Epidermal melanocyte (primary cell): Measurements from ENCODE around the gene HTR4.
A peak's percentile ranks its signal among the peaks of the same experiment; 100 is the strongest.
"Not testable (repeated sequence)": the region's sequence is repeated elsewhere in the genome, so short reads cannot be mapped to it uniquely, and the experiment has no call there.

Source experiments
- DNase-seq: peaks from one replicate; pipeline ENCODE4 v3.0.0; 2011; ENCODE audit warnings: low spot score; ENCODE audit not compliant: insufficient read length

The HTR4 gene

DNA sequence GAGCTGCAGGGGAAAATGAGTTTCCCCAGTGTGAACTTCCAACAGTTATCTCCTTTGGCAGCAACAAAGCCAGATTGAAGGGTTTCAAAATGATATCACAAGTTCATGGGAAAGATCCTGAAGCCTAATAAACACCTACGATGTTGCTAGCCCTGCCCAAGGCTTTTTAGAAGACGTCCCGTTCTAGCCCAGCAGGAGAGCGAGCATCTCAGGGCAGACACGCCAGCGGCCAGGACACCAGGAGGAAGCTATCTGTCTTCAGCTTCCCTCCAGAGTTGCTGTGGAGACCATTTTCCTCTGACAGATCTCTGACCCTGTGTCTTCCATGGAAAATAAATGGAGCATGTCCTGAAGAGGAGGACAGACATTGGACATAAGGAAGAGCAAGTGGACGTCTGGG lies 172.1 kb downstream of the HTR4 start:
- no peak for DNase-seq

DNA sequence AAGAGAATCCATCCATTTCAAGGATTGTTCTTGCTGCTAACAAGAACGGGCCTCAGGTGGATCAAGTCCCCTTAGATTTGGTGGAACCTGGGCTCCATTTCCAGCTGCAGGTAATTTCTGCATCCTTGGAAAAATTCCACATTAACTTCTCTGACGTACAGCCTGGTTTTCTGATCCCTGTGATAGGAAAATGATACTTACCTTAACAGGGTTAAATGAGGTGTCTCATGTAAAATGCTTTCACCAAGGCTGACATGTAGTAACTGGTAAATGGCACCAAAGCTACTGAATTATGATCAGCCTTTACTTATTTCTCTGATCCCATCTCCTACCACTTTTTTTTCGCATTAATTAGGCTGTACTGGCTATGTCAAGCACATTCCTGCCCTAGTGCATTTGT lies 176.9 kb downstream of the HTR4 start:
- DNase-seq, result no peak

DNA sequence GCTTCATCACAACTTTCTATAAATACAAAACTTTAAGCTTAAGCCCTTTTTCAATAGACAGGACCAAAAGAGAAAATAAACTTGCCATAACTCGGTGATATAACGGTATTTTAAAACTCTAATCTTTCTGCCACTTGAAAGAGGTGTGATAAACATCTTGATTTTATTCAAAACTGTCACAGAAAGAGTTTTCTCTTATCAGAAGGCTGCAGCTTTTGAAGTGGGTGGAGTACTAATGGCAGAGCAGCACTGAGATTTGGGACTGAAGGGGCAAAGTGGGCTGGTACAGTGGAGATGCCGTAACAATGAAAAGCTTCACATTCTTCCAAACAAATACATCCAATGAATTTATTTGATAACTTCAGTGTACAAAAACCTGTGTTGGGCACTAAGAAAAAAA lies 178.0 kb downstream of the HTR4 start:
- DNase-seq, result no peak

DNA sequence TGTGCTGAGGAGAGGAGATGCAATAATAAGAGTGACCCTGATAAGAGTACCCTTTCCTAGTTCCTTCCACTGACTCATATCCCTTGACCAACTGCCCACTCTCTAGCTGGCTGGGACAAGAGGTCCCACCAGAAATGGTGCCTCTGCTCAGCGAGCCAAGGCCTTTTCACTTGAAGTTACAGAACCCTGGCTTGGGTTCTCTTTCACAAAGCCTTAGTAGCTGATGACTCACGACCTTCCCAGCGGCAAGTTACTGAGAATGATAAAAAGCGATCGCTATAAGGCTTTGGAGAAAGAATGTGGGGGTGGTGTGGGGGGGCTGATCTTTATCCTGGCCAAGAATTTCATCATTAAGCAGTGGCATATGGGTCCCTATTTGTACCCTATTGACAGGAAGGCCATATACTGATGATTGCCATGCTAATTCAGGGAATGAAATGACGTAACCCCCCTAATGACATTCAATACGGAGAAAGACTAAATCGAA lies 180.3 kb downstream of the HTR4 start:
- DNase-seq, result no peak

DNA sequence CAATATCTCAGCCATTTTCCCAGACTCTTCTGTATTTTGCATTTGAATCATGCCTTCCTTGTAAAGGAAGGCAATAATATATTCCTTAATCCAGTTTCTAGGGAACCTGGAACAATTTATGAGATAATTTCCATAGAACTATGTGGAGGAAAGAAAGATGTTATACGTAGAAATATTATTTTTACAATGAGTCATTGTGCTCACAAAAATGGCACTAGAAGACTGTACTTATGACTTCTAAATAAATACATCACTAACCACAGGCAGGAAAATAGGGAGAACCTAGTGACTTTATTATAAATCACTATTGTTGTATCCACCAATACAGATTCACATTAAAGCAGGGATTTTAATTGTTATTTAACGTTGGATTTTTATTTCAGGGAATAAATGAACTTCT lies 182.9 kb downstream of the HTR4 start:
- DNase-seq, result no peak

DNA sequence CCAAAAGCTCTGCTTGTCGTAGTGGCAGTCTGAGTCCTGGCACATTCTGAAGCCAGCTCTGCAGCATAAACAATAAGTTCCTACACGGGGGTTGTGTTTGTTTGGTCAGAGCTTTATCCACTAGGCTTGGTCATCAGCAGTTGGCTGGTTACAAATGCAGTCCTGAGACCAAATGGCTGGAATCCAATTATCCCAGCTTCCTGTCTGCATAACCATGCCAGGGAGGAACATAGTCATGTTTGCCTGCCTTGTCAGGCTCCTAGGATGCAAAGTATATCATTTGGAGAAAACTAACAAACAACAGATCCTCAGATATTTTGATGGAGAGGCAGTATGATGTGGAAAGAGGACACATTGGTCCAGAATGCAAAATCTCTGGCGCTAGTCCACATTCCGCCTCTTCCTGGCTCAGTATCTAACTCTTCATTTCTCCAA lies 184.8 kb downstream of the HTR4 start:
- DNase-seq, result no peak

DNA sequence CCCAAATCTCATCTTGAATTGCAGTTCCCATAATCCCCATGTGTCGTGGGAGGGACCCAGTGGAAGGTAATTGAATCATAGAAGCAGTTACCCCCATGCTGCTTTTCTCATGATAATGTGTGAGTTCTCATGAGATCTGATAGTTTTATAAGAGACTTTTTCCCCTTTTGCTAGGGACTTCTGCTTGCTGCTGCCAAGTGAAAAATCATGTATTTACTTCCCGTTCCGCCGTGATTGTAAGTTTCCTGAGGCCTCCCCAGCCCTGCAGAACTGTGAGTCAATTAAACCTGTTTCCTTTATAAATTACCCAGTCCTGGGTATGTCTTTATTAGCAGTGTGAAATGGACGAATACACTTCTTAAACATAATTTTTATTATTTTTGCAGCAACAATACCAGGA lies 185.6 kb downstream of the HTR4 start:
- DNase-seq, result not testable (repeated sequence)

DNA sequence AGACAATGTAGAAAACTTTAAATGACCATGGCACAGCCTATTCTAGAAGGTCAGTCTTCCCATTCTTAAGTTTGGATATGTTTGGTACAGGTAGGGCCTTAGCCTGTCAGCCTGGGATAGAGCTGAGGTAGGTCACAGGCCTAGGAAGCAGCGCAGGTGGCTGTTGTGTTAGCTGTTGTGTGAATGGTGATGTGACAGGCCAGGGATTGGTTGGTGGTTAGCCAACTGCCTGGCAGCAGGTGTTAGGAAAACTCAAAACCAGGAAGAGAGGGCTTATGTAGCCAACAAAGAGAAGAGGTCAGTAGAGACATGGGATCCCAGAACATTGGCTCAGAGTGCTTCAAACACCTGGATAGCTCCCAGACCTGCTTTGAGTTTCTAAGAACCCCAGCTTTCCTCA lies 186.4 kb downstream of the HTR4 start:
- no peak for DNase-seq

DNA sequence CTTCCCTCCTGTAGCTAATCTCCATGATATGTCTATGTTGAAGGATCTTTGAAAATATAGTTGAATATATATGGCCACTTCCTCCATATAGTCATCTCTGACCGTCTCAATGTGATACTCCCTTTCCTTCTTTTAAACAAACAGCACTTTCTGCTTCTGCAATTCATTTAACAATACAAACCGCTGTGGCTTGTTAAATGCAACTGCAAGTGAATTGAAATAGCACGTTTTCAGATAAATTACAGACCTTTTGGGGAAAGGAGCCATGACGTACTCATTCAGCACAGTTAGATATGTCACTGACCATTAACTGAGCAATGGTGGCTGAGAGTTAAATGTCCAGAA lies 188.1 kb downstream of the HTR4 start:
- no peak for DNase-seq

DNA sequence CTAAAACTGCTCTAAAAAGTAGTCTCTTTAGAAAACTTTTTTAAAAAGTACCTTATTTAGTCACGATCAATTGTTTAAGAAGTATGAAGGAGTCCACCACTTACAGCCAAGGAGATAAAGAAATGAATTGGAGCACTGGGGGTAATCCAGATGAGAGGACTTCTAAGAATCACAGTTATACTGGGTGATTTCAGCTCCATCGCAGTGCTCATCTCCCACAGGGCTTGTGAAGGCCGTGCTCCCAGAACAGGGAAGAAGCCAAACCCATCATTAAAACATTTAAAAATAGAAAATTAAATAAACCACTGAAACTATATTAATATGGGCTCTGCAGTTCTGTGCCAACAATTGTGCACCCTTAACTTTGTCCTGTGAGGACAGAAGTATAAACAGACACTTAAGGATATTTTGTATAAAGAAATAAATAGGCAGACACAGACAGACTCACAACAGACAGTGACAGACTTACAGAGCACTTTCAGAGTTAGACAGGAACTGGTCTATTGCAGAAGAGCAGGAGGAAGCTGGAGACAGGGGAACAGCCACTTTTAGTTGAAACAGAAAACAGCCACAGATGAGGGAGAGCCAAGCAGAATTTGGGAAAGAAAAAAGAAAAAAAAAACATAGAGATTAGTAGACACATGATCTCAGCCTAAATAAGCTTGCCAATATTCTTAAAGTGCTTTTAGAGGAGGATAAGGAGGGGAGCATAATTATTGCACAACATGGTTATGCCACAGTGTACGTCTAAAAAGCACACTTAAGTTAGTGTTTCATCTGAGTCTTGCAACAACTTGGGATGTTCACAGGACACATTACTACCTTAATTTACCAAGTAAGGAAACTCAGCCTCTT lies 188.7 kb downstream of the HTR4 start:
- DNase-seq, result no peak

DNA sequence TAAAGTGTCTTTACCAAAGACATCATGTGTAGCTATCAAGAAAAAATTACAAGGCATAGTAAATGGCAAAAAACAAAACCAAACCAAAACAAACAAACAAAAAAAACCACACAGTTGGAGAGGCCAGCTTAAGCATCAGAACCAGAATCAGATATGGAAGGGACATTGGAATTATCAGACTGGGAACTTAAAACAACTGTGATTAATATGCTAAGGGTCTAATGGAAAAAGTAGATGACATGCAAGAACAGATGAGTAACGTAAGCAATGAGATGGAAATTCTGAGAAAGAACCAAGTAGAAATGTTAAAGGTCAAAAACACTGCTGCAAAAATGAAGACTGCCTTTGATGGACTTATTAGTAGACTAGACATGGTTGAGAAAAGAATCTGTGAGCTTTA lies 194.7 kb downstream of the HTR4 start:
- no peak for DNase-seq

DNA sequence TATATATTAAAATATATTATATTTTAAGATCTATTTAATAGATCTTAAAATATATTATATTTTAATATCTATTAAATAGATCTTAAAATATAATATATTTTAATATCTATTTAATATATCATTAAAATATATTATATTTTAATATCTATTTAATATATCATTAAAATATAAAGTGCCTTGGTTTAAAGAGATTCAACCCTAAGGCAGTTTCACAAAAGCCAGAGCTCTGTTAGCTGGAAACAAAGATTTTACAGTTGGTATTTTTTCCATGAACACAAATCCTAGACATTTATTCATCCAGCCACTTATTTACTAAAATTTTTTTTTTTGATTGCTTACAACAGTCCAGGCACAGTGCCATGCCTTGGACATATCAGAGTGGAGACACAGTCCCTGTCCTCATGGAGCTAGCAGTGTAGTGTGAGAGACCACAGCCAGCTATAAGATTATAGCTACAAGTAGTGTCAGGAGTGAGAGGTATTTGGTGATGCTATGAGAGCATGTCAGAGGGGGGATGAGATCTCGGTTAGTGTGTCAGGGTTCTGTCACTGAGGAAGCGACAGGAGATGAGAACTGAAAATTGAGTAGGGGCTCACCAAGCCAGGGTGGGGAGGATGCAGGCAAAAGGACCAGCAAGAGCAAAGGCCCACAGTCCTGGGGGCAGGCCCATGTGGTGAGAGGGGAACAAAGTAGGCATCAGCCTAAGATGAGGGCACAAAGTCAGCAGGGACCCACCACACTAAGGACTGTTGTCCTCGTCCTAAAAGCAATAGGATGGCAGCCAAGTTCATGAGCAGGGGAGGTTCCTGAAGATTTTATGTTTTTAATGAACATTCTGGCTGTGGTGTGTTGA lies 196.1 kb downstream of the HTR4 start:
- DNase-seq, result no peak

DNA sequence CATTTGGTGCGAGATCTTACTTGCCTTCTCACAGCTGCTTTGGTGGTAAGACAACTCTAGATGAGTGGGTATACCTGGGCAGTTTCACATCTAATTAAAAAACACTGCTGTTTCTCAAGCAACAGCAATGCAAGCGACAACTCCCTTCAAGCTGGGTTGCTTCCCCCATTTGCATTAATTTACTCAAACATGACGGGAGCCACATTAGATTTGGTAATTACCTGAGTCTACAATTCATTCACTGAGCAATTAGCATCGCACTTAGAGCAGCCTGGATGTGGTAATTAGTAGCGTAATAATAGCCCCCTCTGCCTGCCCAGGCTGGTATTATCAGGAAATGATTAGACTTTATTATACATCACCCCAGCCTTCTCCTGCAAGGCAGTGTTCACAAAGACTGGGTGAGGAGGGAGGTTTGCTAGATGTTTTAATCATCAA lies 197.1 kb downstream of the HTR4 start:
- DNase-seq, result no peak

DNA sequence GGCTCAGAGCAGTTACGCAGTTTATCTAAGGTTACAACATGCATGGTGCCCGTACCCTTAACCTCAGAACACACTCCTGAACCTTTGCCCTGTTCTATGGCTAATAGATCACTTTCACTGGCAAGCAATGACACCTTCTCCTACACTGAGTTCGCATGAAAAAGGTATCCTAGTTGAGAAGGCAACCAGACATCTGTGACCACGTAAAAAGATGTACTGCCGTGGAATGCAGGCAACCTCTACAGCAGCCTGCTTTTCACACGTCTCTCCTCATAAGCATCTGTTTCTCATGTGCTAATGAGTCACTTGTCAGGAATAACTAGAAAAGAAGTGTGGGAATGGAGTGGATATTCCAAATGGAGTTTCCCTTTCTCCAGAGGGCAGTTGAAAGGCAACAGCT lies 199.1 kb downstream of the HTR4 start:
- DNase-seq, result no peak

DNA sequence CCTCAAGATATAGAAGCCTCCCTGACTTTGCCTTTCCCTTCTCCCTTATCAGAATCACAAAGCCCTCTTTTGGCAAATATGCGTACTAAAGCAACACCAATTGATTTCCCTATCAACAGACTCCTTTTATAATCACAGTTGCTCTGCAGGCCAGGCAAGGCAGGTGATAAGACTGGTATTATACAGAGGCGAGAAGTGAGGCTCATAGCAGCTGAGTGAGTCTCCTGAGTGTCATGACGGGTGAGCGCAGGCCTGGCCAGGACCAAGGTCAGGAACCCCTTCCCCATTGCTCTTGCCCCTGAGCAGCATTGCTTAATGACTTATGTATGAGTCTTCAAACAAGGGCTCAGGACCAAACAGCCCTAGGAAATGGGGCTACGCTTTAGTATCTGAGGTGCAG lies 199.8 kb downstream of the HTR4 start:
- no peak for DNase-seq

DNA sequence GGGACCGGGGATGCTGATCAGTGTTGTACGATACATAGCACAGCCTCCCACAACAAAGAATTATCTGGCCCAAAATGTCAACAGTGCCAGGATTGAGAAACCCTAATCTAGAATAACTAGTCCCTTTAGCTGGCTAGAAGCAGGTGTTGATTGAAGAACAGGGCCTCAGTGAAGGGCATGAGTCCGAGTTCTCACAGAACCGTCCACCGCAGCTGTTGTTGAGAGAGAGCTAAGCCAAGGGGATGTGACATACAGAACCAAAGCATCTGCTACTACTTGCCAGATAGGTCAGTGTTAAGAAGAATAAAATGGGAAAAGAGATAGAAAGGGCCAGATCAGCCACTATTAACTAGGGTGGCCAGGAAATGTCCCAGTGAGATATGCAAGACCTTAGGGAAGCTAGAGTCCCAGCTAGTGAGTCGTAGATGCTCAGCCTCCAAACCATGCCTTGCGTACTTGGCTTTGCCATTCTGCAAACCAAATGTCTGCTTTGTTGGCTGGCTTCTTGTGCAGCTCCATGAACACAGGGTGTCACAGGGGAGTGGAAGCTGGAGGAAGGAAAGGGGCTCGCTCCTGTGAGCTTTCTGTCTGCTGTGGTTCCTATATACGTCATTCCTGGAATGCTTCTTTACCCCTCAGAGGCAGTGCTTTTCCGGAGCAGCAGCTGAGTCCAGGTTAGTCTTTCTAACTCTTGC lies 201.7 kb downstream of the HTR4 start:
- DNase-seq, result no peak

DNA sequence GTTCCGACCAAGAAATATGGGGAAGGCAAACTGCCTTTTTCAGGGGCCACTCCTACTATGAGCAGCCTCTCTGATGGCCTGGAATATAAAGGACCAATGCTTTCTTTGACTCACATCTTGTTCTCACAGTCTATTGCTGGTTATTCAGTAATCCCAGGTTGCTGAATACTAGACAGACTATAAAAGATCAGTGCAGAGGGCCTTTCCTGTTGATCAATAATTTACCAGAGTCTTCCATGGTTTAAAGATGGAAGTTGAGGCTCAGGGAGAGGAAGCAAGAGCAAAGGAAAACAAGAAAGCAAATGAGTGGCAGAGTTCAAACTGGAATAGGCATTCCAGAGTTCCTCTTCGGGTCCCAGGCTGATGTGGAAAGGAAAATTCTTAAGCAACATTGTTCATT lies 207.7 kb downstream of the HTR4 start:
- DNase-seq, result no peak

DNA sequence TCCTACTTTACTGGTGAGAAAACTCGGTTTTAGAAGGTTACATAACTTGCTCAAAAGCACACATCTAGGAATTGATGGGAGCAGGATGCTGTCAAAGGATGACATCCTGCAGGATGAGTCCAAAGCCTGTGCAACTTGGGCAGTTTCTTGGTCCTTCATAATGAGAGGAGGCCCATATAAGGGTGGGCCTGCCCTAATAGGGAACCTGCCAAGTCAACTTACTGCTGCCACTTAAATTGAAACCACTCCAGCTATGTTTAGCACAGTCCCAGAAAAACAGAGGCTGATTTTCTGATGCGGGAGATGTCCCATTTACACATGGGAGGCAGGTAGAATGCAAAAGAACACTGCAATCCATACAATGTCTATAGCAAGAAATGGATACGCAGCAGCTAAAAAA lies 208.7 kb downstream of the HTR4 start:
- DNase-seq, result no peak

DNA sequence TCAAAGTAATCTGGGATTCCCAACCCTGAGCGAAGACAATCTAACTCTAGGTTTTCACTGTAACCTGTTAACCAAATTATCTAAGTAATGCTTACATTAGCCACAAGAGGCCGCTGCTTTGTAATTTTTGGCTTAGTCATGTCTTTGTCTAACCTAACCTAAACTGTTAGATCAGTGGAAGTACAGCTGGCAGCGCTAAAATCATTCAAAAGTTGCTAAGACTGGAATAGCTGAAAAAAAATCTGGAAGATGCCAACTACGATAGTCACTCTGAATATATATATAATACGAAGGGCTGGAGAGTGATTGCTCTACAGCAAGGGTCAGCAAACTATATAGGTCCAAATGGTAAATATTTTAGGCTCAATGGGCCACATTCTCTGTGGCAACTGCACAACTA lies 210.3 kb downstream of the HTR4 start:
- DNase-seq, result peak; percentile 29

DNA sequence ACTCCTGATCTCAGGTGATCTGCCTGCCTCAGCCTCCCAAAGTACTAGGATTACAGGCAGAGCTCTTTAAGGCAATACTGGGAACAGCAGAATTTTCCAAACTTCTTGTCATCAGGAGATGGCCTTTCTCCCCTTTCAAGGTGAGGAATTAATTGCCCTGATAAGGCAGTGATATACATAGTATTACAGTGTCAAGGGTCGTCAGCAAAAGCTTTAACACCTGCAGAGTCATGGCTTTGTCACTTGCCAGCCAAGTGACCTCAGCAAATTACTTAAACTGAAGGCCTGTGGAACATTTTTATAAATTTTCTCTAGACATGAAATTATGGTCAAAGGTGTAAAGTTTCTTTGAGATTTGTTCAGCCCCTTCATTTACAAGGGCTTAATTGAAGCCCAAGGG lies 211.1 kb downstream of the HTR4 start:
- DNase-seq, result no peak

DNA sequence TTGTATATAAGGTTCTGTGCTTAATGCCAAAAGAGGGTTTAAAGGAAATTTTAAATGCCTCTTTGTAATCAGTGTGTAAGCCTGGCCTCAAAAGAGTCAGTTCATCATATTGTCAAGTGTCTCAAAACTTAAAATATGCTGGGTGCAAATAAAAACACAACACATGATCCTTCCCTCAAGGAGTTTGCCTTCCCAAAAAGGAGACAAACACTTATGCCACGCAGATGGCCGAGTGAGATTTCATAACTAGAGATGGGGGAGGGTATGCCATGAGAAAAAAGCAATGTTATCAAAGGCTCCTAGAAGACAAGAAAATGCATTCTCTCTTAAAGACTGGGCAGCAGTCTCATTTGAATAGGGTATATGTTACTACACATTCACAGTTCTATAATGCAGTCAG lies 215.4 kb downstream of the HTR4 start:
- DNase-seq, result no peak

DNA sequence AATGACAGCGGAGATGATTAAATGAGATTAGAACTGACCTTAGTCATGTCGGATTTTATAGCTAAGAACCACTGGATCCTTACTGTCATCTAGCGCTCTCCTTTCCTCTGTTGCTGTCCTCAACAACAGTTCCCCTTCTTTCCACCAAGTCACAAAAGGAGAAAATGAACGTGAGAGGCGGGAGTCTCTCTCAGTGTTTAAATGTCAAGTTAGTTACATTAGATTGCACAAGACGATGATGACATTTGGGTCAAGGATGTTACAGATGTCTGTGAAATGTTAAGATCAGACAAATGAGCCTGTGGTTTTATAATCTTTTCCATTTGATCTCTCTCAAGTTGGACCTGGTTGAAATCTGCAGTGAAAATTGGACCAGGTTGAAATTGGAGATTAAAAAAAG lies 217.1 kb downstream of the HTR4 start:
- DNase-seq, result no peak
